SK-N-SH treated with all-trans-retinoic acid at 6 μM for 48 hours (cell line): ENCODE results near the gene RFPL1.

Experiments
- ATAC-seq: fragments of 200-7000 bp; cut with Tn5 transposase; 3 replicates; pipeline ENCODE4 v1.9.1; 2020; ENCODE audit warnings: mild to moderate bottlenecking, moderate library complexity
- ARNTL ChIP-seq: fragments of 450-650 bp; formaldehyde crosslinking; IDR thresholded peaks from 2 replicates; pipeline ENCODE4 v1.5.0; 2020; ENCODE audit warnings: low read depth, mild to moderate bottlenecking, moderate library complexity, borderline replicate concordance
- BACH2 ChIP-seq: fragments of 250-450 bp; sonication (Bioruptor Pico); IDR thresholded peaks from 2 replicates; pipeline ENCODE4 v1.9.0; 2021; ENCODE audit warnings: mild to moderate bottlenecking, borderline replicate concordance
- CREB5 ChIP-seq: fragments of 250-450 bp; sonication (Bioruptor Pico); IDR thresholded peaks from 2 replicates; pipeline ENCODE4 v1.5.1; 2020; ENCODE audit warnings: low read depth, mild to moderate bottlenecking, moderate library complexity
- CSDC2 ChIP-seq: fragments of 250-450 bp; sonication (Bioruptor Pico); IDR thresholded peaks from 2 replicates; pipeline ENCODE4 v1.5.0; 2020; ENCODE audit warnings: mild to moderate bottlenecking, moderate library complexity
- CSRNP3 ChIP-seq: fragments of 250-450 bp; sonication (Bioruptor Pico); IDR thresholded peaks from 2 replicates; pipeline ENCODE4 v1.5.1; 2021; ENCODE audit warnings: mild to moderate bottlenecking, moderate library complexity
- ESRRG ChIP-seq: fragments of 250-450 bp; sonication (Bioruptor Pico); IDR thresholded peaks from 2 replicates; pipeline ENCODE4 v1.6.1; 2021; ENCODE audit warnings: mild to moderate bottlenecking
- GLIS3 ChIP-seq: fragments of 250-450 bp; sonication (Bioruptor Pico); IDR thresholded peaks from 2 replicates; pipeline ENCODE4 v1.5.0; 2020; ENCODE audit warnings: mild to moderate bottlenecking, moderate library complexity
- ISL1 ChIP-seq: fragments of 250-450 bp; sonication (Bioruptor Pico); IDR thresholded peaks from 2 replicates; pipeline ENCODE4 v2.1.2; 2022; ENCODE audit warnings: mild to moderate bottlenecking, moderate library complexity
- PATZ1 ChIP-seq: fragments of 250-450 bp; sonication (Bioruptor Pico); IDR thresholded peaks from 2 replicates; pipeline ENCODE4 v1.8.0; 2020; ENCODE audit warnings: mild to moderate bottlenecking, moderate library complexity, borderline replicate concordance
- PPARA ChIP-seq: fragments of 250-450 bp; sonication (Bioruptor Pico); IDR thresholded peaks from 2 replicates; pipeline ENCODE4 v1.5.0; 2020; ENCODE audit warnings: mild to moderate bottlenecking, borderline replicate concordance
- RARB ChIP-seq: fragments of 250-450 bp; sonication (Bioruptor Pico); IDR thresholded peaks from 2 replicates; pipeline ENCODE4 v1.8.0; 2021; ENCODE audit warnings: mild to moderate bottlenecking, moderate library complexity
- SNAI2 ChIP-seq: fragments of 250-450 bp; sonication (Bioruptor Pico); IDR thresholded peaks from 2 replicates; pipeline ENCODE4 v1.5.0; 2020; ENCODE audit warnings: mild to moderate bottlenecking, moderate library complexity
- TCF4 ChIP-seq: fragments of 250-450 bp; sonication (Bioruptor Pico); IDR thresholded peaks from 2 replicates; pipeline ENCODE4 v1.8.0; 2021; ENCODE audit warnings: mild to moderate bottlenecking, moderate library complexity, borderline replicate concordance
- ZC3H10 ChIP-seq: fragments of 250-450 bp; sonication (Bioruptor Pico); IDR thresholded peaks from 2 replicates; pipeline ENCODE4 v1.5.1; 2021; ENCODE audit warnings: mild to moderate bottlenecking, moderate library complexity
- ZFP3 ChIP-seq: fragments of 250-450 bp; sonication (Bioruptor Pico); IDR thresholded peaks from 2 replicates; pipeline ENCODE4 v1.5.0; 2020; ENCODE audit warnings: mild to moderate bottlenecking, moderate library complexity
- ZNF565 ChIP-seq: fragments of 450-650 bp; formaldehyde crosslinking; conservative IDR thresholded peaks from 2 replicates; pipeline ENCODE4 v1.5.0; 2020; ENCODE audit warnings: low read depth, mild to moderate bottlenecking, moderate library complexity
- ZNF8 ChIP-seq: fragments of 450-650 bp; formaldehyde crosslinking; IDR thresholded peaks from 2 replicates; pipeline ENCODE4 v1.5.0; 2020; ENCODE audit warnings: mild to moderate bottlenecking, moderate library complexity
- TF ChIP-seq, protein P1 (sequence below): fragments of 250-450 bp; sonication (Bioruptor Pico); IDR thresholded peaks from 2 replicates; pipeline ENCODE4 v1.5.0; 2020; ENCODE audit warnings: mild to moderate bottlenecking, moderate library complexity

Gene RFPL1

DNA sequence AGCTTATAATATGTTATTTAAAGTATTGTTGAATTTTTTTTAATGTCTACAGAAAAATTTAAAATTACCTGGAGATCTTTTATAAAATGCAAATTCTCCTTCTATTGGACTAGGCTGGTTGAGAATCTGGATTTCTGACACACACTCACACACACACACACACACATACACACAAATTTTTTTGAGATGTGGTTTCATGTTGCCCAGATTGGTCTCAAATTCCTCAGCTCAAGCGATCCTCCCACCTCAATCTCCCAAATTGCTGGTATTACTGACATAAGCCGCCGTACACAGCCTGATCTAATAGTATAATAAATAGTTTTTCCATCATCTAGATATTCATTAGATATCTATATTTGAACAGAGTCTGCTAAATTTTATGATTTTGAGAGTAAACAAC lies 4.5 kb upstream of the RFPL1 start:
- TF ChIP-seq ESRRG (CRISPR knock-in tag) = no peak
- TF ChIP-seq ARNTL (CRISPR knock-in tag) = no peak
- TF ChIP-seq, all 23 proteins: peak for 0
- no peak for ATAC-seq

DNA sequence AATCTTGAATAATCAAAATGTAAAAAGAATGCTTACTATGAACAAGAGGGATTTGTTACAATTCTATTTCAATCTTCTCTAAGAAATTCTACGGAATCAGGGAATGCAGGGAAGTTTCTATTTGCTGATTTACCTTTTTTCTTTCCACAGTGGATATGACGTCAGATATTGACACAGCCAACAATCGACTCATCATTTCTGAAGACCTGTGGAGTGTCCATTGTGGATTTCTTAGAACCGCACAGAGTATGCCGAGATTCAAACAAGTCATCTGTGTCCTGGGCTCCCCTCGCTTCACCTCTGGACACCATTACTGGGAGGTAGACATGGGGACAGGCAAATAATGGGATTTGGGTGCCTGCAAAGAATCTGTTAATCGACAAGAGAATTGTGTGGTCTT lies 4.1 kb upstream of the RFPL1 start:
- TF ChIP-seq PATZ1 (CRISPR knock-in tag) = no peak
- TF ChIP-seq TCF4 (CRISPR knock-in tag) = no peak
- TF ChIP-seq CREB5 (CRISPR knock-in tag) = no peak
- no peak for TF ChIP-seq PPARA (CRISPR knock-in tag)
- TF ChIP-seq CSRNP3 (CRISPR knock-in tag) = no peak
- no peak for TF ChIP-seq ZNF8 (CRISPR knock-in tag)
- no peak for TF ChIP-seq SNAI2 (CRISPR knock-in tag)
- TF ChIP-seq CSDC2 (CRISPR knock-in tag) = no peak
- no peak for TF ChIP-seq ISL1 (CRISPR knock-in tag)
- no peak for TF ChIP-seq ZFP3 (CRISPR knock-in tag)
- TF ChIP-seq, protein P1, sequence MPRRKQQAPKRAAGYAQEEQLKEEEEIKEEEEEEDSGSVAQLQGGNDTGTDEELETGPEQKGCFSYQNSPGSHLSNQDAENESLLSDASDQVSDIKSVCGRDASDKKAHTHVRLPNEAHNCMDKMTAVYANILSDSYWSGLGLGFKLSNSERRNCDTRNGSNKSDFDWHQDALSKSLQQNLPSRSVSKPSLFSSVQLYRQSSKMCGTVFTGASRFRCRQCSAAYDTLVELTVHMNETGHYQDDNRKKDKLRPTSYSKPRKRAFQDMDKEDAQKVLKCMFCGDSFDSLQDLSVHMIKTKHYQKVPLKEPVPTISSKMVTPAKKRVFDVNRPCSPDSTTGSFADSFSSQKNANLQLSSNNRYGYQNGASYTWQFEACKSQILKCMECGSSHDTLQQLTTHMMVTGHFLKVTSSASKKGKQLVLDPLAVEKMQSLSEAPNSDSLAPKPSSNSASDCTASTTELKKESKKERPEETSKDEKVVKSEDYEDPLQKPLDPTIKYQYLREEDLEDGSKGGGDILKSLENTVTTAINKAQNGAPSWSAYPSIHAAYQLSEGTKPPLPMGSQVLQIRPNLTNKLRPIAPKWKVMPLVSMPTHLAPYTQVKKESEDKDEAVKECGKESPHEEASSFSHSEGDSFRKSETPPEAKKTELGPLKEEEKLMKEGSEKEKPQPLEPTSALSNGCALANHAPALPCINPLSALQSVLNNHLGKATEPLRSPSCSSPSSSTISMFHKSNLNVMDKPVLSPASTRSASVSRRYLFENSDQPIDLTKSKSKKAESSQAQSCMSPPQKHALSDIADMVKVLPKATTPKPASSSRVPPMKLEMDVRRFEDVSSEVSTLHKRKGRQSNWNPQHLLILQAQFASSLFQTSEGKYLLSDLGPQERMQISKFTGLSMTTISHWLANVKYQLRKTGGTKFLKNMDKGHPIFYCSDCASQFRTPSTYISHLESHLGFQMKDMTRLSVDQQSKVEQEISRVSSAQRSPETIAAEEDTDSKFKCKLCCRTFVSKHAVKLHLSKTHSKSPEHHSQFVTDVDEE (CRISPR knock-in tag) = no peak
- no peak for TF ChIP-seq RARB (CRISPR knock-in tag)
- no peak for TF ChIP-seq BACH2 (CRISPR knock-in tag)
- no peak for TF ChIP-seq ZNF565
- TF ChIP-seq ARNTL (CRISPR knock-in tag) = no peak
- no peak for TF ChIP-seq ESRRG (CRISPR knock-in tag)
- TF ChIP-seq, all 23 proteins: peak for 0
- no peak for ATAC-seq

GRCh38 chr22:29435236-29436136 lies 2.9 kb upstream of the RFPL1 start:
- ATAC-seq = no peak
- TF ChIP-seq GLIS3 (CRISPR knock-in tag) = no peak
- TF ChIP-seq, protein P1 (CRISPR knock-in tag) = no peak
- no peak for TF ChIP-seq ZFP3 (CRISPR knock-in tag)
- TF ChIP-seq PATZ1 (CRISPR knock-in tag) = no peak
- TF ChIP-seq ZC3H10 (CRISPR knock-in tag) = no peak
